ENCODE data around the gene FOXL2NB.

The FOXL2NB gene

GRCh38 chr3:138928727-138929372, 18.2 kb upstream of the FOXL2NB start:
- DNase-seq (ENCODE audit: insufficient read length, low spot score): no peak
- FAIRE-seq: no peak

- FAIRE-seq (no peak), DNase-seq (ENCODE audit: insufficient read length, low spot score) (no peak)
Observed at GRCh38 chr3:138933068-138933668, 13.8 kb upstream of the FOXL2NB start.

GRCh38 chr3:138933981-138934691, 12.9 kb upstream of the FOXL2NB start:
- FAIRE-seq: no peak
- no peak for DNase-seq (ENCODE audit: insufficient read length, low spot score)

GRCh38 chr3:138935505-138935862, 11.5 kb upstream of the FOXL2NB start:
- DNase-seq (ENCODE audit: insufficient read length, low spot score) (no peak), FAIRE-seq (no peak)

GRCh38 chr3:138935863-138936740, 10.9 kb upstream of the FOXL2NB start:
- DNase-seq (ENCODE audit: insufficient read length, low spot score) (peak; percentile 86), FAIRE-seq (peak; percentile 33)

GRCh38 chr3:138936741-138937689, 10.0 kb upstream of the FOXL2NB start:
- DNase-seq (ENCODE audit: insufficient read length, low spot score): no peak
- no peak for FAIRE-seq

GRCh38 chr3:138937690-138938055, 9.3 kb upstream of the FOXL2NB start:
- DNase-seq (ENCODE audit: insufficient read length, low spot score) (no peak), FAIRE-seq (no peak)

- no peak for DNase-seq (ENCODE audit: insufficient read length, low spot score)
Observed at GRCh38 chr3:138938056-138938876, 8.8 kb upstream of the FOXL2NB start.

GRCh38 chr3:138938877-138939560, 8.0 kb upstream of the FOXL2NB start:
- DNase-seq (ENCODE audit: insufficient read length, low spot score) (no peak), FAIRE-seq (no peak)

More at GRCh38 chr3:138938056-138938876, 8.8 kb upstream of the FOXL2NB start:
- FAIRE-seq: no peak

- FAIRE-seq: no peak
- no peak for DNase-seq (ENCODE audit: insufficient read length, low spot score)
Observed at GRCh38 chr3:138939561-138940241, 7.3 kb upstream of the FOXL2NB start.

- FAIRE-seq (no peak), DNase-seq (ENCODE audit: insufficient read length, low spot score) (no peak)
Observed at GRCh38 chr3:138940446-138940845, 6.6 kb upstream of the FOXL2NB start.

- peak; percentile 75 for FAIRE-seq
- DNase-seq (ENCODE audit: insufficient read length, low spot score): no peak
Observed at GRCh38 chr3:138941259-138941885, 5.6 kb upstream of the FOXL2NB start.

GRCh38 chr3:138942271-138942670, 4.7 kb upstream of the FOXL2NB start:
- FAIRE-seq: no peak
- no peak for DNase-seq (ENCODE audit: insufficient read length, low spot score)

- DNase-seq (ENCODE audit: insufficient read length, low spot score) (no peak), FAIRE-seq (no peak)
Observed at GRCh38 chr3:138942861-138943623, 4.0 kb upstream of the FOXL2NB start.

GRCh38 chr3:138943724-138944653, 3.0 kb upstream of the FOXL2NB start:
- DNase-seq (ENCODE audit: insufficient read length, low spot score): no peak
- no peak for FAIRE-seq

- DNase-seq (ENCODE audit: insufficient read length, low spot score): no peak
- FAIRE-seq: no peak
Observed at GRCh38 chr3:138944654-138944928, 2.4 kb upstream of the FOXL2NB start.

Measured in HTR-8/SVneo (cell line).